K562 (cell line): Measurements from ENCODE around the gene RIMKLB. TPM values are rescaled to one million over a fixed set of nuclear protein-coding genes. Genes with fewer than 3 reads are reported as not detected.

Experiments
- CCNT2 ChIP-seq: IDR thresholded peaks from 2 replicates; pipeline ENCODE4 v1.6.1; 2011; ENCODE audit warnings: borderline replicate concordance, low read depth, mild to moderate bottlenecking, moderate library complexity, mixed read lengths, low read length; ENCODE audit not compliant: insufficient read length; ENCODE audit errors: extremely low read depth
- ESRRA ChIP-seq: fragments of 450-650 bp; IDR thresholded peaks from 2 replicates; pipeline ENCODE4 v1.6.1; 2014; ENCODE audit warnings: low read depth, mild to moderate bottlenecking, moderate library complexity, borderline replicate concordance
- PHF8 ChIP-seq: fragments of 200-600 bp; sonication (generic); IDR thresholded peaks from 2 replicates; pipeline ENCODE4 v1.6.1; 2012; ENCODE audit warnings: mixed run types, mild to moderate bottlenecking, inconsistent platforms, low read length, moderate library complexity, borderline replicate concordance
- RBM22 ChIP-seq: fragments of 200-400 bp; formaldehyde crosslinking; IDR thresholded peaks from 2 replicates; pipeline ENCODE4 v1.6.1; 2018; ENCODE audit warnings: low read length, low read depth; ENCODE audit not compliant: poor library complexity, severe bottlenecking
- SIX5 ChIP-seq, 2 experiments: IDR thresholded peaks; 2 replicates each; pipeline ENCODE4 v1.6.1; 2011; ENCODE audit warnings: low read length in 2 of 2, borderline replicate concordance in 1 of 2, low read depth in 1 of 2, mild to moderate bottlenecking in 1 of 2, moderate library complexity in 1 of 2; ENCODE audit not compliant: insufficient read depth in 1 of 2
- polyA plus RNA-seq, 8 experiments: library from polyadenylated mRNA; depleted of rRNA in 4 of 8; stranded (reverse) in 5 of 8; unstranded in 3 of 8; fragments of >200 nt; fragmentation: Nextera tagmentation in 2 of 8; fragmentation: Illumina TruSeq in 1 of 8; extraction: Ambion mirVana in 2 of 8; extraction: Trizol in 1 of 8; gene quantifications; 2 replicates each; pipeline versions ENCODE4 v1.2.1 to v1.2.3, GENCODE V29; 2011 to 2014; ENCODE audit warnings: inconsistent platforms in 1 of 8, missing spikeins in 1 of 8
- total RNA-seq, 7 experiments: library from RNA; depleted of rRNA in 6 of 7; stranded (reverse); fragments of >200 nt in 6 of 7; fragmentation: Illumina TruSeq in 2 of 7; extraction: Trizol in 2 of 7; gene quantifications; 2 replicates each; pipeline versions ENCODE4 v1.2.1 to v1.2.3, GENCODE V29; 2011 to 2021; ENCODE audit warnings: low replicate concordance in 1 of 7
- TF ChIP-seq, protein P1 (sequence below): sonication (generic); formaldehyde crosslinking; IDR thresholded peaks from 2 replicates; pipeline ENCODE4 v1.8.1; 2023; ENCODE audit warnings: missing genetic modification reagents, mild to moderate bottlenecking, borderline replicate concordance
- TF ChIP-seq, protein P2 (sequence below), 2 experiments: fragments of 450-650 bp; formaldehyde crosslinking in 1 of 2; IDR thresholded peaks; 2 replicates each; pipeline versions ENCODE4 v1.4.0 to v1.6.1; 2014 to 2020; ENCODE audit warnings: mild to moderate bottlenecking in 2 of 2, borderline replicate concordance in 1 of 2, low read depth in 1 of 2
- TF ChIP-seq, protein P3 (sequence below), 2 experiments: fragments of 200-800 bp in 1 of 2; sonication (Bioruptor generic) in 1 of 2; sonication (generic) in 1 of 2; formaldehyde crosslinking in 1 of 2; IDR thresholded peaks in 1 of 2; conservative IDR thresholded peaks in 1 of 2; 2 replicates each; pipeline versions ENCODE4 v1.5.0 to v1.6.1; 2016 to 2020; ENCODE audit warnings: missing compliant biosample characterization in 1 of 2, missing genetic modification characterization in 1 of 2, missing genetic modification reagents in 1 of 2

Gene RIMKLB
- total and polyA plus RNA-seq, 9 of the 15 experiments (the other 6 are each of a cell fraction or from before 2014, with no cell fraction given): 6.5 to 22.8 (median 17.2) TPM

DNA sequence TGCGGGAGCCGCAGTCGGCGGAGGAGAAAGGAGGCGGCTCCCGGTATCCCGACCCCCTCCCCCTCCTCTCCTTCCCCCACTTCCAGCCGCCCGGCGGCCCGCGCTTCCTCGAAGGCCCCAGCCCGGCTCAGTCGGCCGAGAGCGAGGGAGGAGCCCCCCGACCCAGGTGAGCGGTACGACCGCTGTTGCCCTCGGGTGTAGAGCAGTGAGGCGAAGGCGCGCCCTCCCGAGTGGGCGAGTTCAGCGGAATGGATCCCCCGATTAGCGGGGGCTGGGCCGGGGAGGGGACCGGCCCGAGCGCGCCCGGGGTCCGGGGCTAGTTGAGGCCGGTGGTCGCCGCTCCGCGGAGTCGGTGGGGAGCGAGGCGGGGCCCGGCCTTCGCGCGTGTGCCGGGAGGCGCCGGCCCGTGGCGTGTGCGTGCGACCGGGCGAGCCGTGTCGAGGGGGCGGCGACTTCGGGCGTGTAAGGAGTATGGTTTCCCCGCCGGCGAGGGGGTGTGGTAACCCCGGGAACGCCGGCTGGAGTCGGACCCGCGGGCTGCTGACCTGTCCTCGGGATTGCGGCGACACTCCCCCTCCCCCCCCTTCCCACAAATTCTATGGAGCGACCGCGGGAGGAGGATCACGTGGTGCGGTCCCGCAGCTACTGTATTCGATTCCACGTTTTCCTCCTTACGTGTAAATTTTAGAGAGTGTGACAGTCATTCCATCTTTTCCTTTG lies 501 bp downstream of the RIMKLB start (continued):
- TF ChIP-seq, protein P1, sequence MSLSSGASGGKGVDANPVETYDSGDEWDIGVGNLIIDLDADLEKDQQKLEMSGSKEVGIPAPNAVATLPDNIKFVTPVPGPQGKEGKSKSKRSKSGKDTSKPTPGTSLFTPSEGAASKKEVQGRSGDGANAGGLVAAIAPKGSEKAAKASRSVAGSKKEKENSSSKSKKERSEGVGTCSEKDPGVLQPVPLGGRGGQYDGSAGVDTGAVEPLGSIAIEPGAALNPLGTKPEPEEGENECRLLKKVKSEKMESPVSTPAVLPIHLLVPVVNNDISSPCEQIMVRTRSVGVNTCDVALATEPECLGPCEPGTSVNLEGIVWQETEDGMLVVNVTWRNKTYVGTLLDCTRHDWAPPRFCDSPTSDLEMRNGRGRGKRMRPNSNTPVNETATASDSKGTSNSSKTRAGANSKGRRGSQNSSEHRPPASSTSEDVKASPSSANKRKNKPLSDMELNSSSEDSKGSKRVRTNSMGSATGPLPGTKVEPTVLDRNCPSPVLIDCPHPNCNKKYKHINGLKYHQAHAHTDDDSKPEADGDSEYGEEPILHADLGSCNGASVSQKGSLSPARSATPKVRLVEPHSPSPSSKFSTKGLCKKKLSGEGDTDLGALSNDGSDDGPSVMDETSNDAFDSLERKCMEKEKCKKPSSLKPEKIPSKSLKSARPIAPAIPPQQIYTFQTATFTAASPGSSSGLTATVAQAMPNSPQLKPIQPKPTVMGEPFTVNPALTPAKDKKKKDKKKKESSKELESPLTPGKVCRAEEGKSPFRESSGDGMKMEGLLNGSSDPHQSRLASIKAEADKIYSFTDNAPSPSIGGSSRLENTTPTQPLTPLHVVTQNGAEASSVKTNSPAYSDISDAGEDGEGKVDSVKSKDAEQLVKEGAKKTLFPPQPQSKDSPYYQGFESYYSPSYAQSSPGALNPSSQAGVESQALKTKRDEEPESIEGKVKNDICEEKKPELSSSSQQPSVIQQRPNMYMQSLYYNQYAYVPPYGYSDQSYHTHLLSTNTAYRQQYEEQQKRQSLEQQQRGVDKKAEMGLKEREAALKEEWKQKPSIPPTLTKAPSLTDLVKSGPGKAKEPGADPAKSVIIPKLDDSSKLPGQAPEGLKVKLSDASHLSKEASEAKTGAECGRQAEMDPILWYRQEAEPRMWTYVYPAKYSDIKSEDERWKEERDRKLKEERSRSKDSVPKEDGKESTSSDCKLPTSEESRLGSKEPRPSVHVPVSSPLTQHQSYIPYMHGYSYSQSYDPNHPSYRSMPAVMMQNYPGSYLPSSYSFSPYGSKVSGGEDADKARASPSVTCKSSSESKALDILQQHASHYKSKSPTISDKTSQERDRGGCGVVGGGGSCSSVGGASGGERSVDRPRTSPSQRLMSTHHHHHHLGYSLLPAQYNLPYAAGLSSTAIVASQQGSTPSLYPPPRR: no peak
- TF ChIP-seq CCNT2: peak; percentile 58
- TF ChIP-seq RBM22: peak; percentile 64
- TF ChIP-seq PHF8: peak; percentile 52; the same call in 1 of the 2 replicates
- TF ChIP-seq, protein P2, sequence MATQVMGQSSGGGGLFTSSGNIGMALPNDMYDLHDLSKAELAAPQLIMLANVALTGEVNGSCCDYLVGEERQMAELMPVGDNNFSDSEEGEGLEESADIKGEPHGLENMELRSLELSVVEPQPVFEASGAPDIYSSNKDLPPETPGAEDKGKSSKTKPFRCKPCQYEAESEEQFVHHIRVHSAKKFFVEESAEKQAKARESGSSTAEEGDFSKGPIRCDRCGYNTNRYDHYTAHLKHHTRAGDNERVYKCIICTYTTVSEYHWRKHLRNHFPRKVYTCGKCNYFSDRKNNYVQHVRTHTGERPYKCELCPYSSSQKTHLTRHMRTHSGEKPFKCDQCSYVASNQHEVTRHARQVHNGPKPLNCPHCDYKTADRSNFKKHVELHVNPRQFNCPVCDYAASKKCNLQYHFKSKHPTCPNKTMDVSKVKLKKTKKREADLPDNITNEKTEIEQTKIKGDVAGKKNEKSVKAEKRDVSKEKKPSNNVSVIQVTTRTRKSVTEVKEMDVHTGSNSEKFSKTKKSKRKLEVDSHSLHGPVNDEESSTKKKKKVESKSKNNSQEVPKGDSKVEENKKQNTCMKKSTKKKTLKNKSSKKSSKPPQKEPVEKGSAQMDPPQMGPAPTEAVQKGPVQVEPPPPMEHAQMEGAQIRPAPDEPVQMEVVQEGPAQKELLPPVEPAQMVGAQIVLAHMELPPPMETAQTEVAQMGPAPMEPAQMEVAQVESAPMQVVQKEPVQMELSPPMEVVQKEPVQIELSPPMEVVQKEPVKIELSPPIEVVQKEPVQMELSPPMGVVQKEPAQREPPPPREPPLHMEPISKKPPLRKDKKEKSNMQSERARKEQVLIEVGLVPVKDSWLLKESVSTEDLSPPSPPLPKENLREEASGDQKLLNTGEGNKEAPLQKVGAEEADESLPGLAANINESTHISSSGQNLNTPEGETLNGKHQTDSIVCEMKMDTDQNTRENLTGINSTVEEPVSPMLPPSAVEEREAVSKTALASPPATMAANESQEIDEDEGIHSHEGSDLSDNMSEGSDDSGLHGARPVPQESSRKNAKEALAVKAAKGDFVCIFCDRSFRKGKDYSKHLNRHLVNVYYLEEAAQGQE (IDR thresholded peaks at IDR 0.05; ENCODE audit: borderline replicate concordance): 0 out of 2 replicates have a peak, but pooled peaks have one; percentile 16
- TF ChIP-seq, protein P2 (CRISPR knock-in tag; IDR thresholded peaks at IDR 0.05; ENCODE audit: low read depth): no peak
- TF ChIP-seq SIX5 (IDR thresholded peaks at IDR 0.05; ENCODE audit: borderline replicate concordance in 1 of 2, insufficient read depth in 1 of 2, low read depth in 1 of 2, low read length in 2 of 2): no peak
- TF ChIP-seq, protein P3, sequence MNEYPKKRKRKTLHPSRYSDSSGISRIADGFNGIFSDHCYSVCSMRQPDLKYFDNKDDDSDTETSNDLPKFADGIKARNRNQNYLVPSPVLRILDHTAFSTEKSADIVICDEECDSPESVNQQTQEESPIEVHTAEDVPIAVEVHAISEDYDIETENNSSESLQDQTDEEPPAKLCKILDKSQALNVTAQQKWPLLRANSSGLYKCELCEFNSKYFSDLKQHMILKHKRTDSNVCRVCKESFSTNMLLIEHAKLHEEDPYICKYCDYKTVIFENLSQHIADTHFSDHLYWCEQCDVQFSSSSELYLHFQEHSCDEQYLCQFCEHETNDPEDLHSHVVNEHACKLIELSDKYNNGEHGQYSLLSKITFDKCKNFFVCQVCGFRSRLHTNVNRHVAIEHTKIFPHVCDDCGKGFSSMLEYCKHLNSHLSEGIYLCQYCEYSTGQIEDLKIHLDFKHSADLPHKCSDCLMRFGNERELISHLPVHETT (CRISPR knock-in tag; conservative IDR thresholded peaks at IDR 0.05 in 1 of 2, IDR thresholded peaks at IDR 0.05 in 1 of 2): 0 out of 4 replicates have a peak, but pooled peaks of 1 of the 2 experiments have one; percentile 43
- no peak for TF ChIP-seq ESRRA
